ENCODE results near the gene NRN1.

The NRN1 gene

GRCh38 chr6:6006006-6006427, 708 bp downstream of the NRN1 start:
- Histone ChIP-seq H3K4me3 (ENCODE audit: low read depth, low read length) (peak overlapping the region; percentile 64), H3K36me3 (ENCODE audit: control insufficient read depth in 2 of 2, insufficient read depth in 1 of 2, low read length in 2 of 2) (peaks cover 0 to 14% of the 10 kb centered on the region in 2 experiments; a peak in 2 of 3 replicates), H3K9me3 (ENCODE audit: control insufficient read depth, insufficient read depth, low read depth, low read length) (no peaks in the 10 kb centered on the region), H3K27ac (ENCODE audit: extremely low read depth, low read depth, low read length) (peak overlapping the region; percentile 78; the same call in 1 of the 2 replicates), H3K4me1 (ENCODE audit: control insufficient read depth, insufficient read depth, low read length) (peaks cover 6% of the 10 kb centered on the region)
- POLR2A ChIA-PET: no interaction called here
- TF ChIP-seq PRDM10 (tag by site-specific recombination; IDR thresholded peaks at IDR 0.05) (peak; percentile 4; the same call in 1 of the 2 replicates), ZNF664 (tag by site-specific recombination; IDR thresholded peaks at IDR 0.05) (no peak), ZXDB (tag by site-specific recombination; IDR thresholded peaks at IDR 0.05) (0 out of 2 replicates have a peak, but pooled peaks have one; percentile 12), ZNF202 (tag by site-specific recombination; IDR thresholded peaks at IDR 0.05; ENCODE audit: borderline replicate concordance) (no peak), ZBTB20 (tag by site-specific recombination; IDR thresholded peaks at IDR 0.05) (peak; percentile 50)
- CTCF ChIA-PET: no interaction called here

GRCh38 chr6:6005051-6006005, 1.4 kb downstream of the NRN1 start:
- no peak overlapping the region for H3K27ac ChIP-seq (ENCODE audit: extremely low read depth, low read depth, low read length)
- H3K4me3 ChIP-seq (ENCODE audit: low read depth, low read length): peak overlapping the region; percentile 68
- POLR2A ChIA-PET: no interaction called here
- TF ChIP-seq ZNF600 (tag by site-specific recombination; IDR thresholded peaks at IDR 0.05): peak; percentile 84
- TF ChIP-seq PRDM1 (tag by site-specific recombination; IDR thresholded peaks at IDR 0.05): peak; percentile 10; the same call in 1 of the 2 replicates
- TF ChIP-seq ZBTB6 (tag by site-specific recombination; IDR thresholded peaks at IDR 0.05): no peak
- no peak for TF ChIP-seq ZNF391 (tag by site-specific recombination; IDR thresholded peaks at IDR 0.05; ENCODE audit: borderline replicate concordance, low read depth)
- peak; percentile 67 for TF ChIP-seq PRDM4 (tag by site-specific recombination; IDR thresholded peaks at IDR 0.05)
- peaks cover 6% of the 10 kb centered on the region for H3K4me1 ChIP-seq (ENCODE audit: control insufficient read depth, insufficient read depth, low read length)
- H3K36me3 ChIP-seq (ENCODE audit: control insufficient read depth in 2 of 2, insufficient read depth in 1 of 2, low read length in 2 of 2): peaks cover 0 to 16% of the 10 kb centered on the region in 2 experiments
- CTCF ChIA-PET: no interaction called here
- H3K9me3 ChIP-seq (ENCODE audit: control insufficient read depth, insufficient read depth, low read depth, low read length): no peaks in the 10 kb centered on the region

GRCh38 chr6:6004390-6004995, 2.2 kb downstream of the NRN1 start:
- Histone ChIP-seq H3K36me3 (ENCODE audit: control insufficient read depth in 2 of 2, insufficient read depth in 1 of 2, low read length in 2 of 2) (peaks cover 6 to 16% of the 10 kb centered on the region in 2 experiments), H3K27ac (ENCODE audit: extremely low read depth, low read depth, low read length) (peak overlapping the region; percentile 90), H3K4me1 (ENCODE audit: control insufficient read depth, insufficient read depth, low read length) (peaks cover 6% of the 10 kb centered on the region), H3K9me3 (ENCODE audit: control insufficient read depth, insufficient read depth, low read depth, low read length) (no peaks in the 10 kb centered on the region), H3K4me3 (ENCODE audit: low read depth, low read length) (peak overlapping the region; percentile 68)
- CTCF ChIA-PET: no interaction called here
- POLR2A ChIA-PET: no interaction called here
- TF ChIP-seq ZNF596 (tag by site-specific recombination; IDR thresholded peaks at IDR 0.05) (peak; percentile 43; the same call in 1 of the 2 replicates), KLF16 (tag by site-specific recombination; IDR thresholded peaks at IDR 0.05) (peak; percentile 16; the same call in 1 of the 2 replicates), REST (tag by site-specific recombination; IDR thresholded peaks at IDR 0.05) (peak; percentile 87), ZNF24 (tag by site-specific recombination; IDR thresholded peaks at IDR 0.05) (peak; percentile 99), BCL11A (tag by site-specific recombination; IDR thresholded peaks at IDR 0.05; ENCODE audit: low read depth) (peak; percentile 18; the same call in 1 of the 2 replicates), ZNF580 (tag by site-specific recombination; IDR thresholded peaks at IDR 0.05) (0 out of 2 replicates have a peak, but pooled peaks have one; percentile 50), GLIS1 (tag by site-specific recombination; IDR thresholded peaks at IDR 0.05) (peak; percentile 26; the same call in 1 of the 2 replicates), ZBTB20 (tag by site-specific recombination; IDR thresholded peaks at IDR 0.05) (peak; percentile 67; the same call in 1 of the 2 replicates)
